Activated naive CD4-positive, alpha-beta T cell treated with anti-CD3 and anti-CD28 coated beads, Interleukin-2, amount 10 ng/mL, durations not matched to agents 7 days and 5 days (primary cell): ENCODE data around the gene PRKACB.

Experiments
- CTCF ChIA-PET: fragments of 350-600 bp; sonication (Branson Sonifier 250); formaldehyde crosslinking; loops from one replicate; lab custom pipeline; 2021; ENCODE audit warnings: antibody characterized with exemption; lab: Charles Lee
- DNase-seq: peaks from one replicate; pipeline ENCODE4 v3.0.0-alpha.2; 2020
- H3K27ac Mint-ChIP-seq: one replicate; pipeline ENCODE4 v1.8.0; 2021; ENCODE audit warnings: mild to moderate bottlenecking, moderate library complexity, mixed read lengths
- H3K27me3 Mint-ChIP-seq: one replicate; pipeline ENCODE4 v1.8.0; 2021; ENCODE audit warnings: mild to moderate bottlenecking, mixed read lengths
- H3K36me3 Mint-ChIP-seq: one replicate; pipeline ENCODE4 v1.8.0; 2021; ENCODE audit warnings: mixed read lengths
- H3K4me1 Mint-ChIP-seq: one replicate; pipeline ENCODE4 v1.8.0; 2021; ENCODE audit warnings: mixed read lengths
- H3K4me3 Mint-ChIP-seq: one replicate; pipeline ENCODE4 v1.8.0; 2021; ENCODE audit warnings: mild to moderate bottlenecking, moderate library complexity, mixed read lengths
- H3K9me3 Mint-ChIP-seq: one replicate; pipeline ENCODE4 v1.8.0; 2021; ENCODE audit warnings: mixed read lengths

Gene PRKACB

DNA sequence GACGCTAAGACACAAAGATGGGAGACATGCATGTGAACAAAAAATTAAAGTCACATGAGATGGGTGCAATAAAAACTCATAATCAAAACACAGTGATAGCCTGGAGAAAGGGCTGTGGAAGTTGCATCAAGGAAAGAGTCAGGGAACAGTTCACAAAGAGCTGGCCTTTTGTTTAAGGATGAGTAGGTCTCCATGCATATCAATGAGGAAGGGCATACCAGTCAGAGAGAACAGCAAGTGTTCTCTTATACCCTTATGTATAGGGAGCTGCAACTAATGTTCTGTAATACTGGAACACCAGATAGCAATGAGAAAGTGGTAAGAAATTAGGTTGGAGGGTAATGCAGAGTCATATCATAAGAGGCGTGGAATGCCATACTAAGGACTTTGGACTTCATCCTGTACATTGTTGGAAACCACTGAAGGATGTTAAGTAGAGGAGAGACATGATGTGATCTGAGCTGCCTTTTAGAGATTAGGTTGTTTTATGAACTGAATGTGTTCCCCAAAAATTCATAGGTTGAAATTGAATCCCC, 110.7 kb downstream of the PRKACB start:
- no peak for DNase-seq
- H3K27me3 Mint-ChIP-seq, result no peaks in the 10 kb centered on the region
- H3K27ac Mint-ChIP-seq, result no peak overlapping the region
- H3K4me3 Mint-ChIP-seq, result no peak overlapping the region
- peaks cover 5% of the 10 kb centered on the region for H3K9me3 Mint-ChIP-seq
- CTCF ChIA-PET, result no interaction called here
- H3K4me1 Mint-ChIP-seq, result no peaks in the 10 kb centered on the region
- no peaks in the 10 kb centered on the region for H3K36me3 Mint-ChIP-seq

GRCh38 chr1:84255582-84255981, 111.5 kb downstream of the PRKACB start:
- Mint-ChIP-seq H3K27ac (no peak overlapping the region), H3K4me3 (no peak overlapping the region), H3K27me3 (peaks cover 3% of the 10 kb centered on the region), H3K4me1 (no peaks in the 10 kb centered on the region), H3K9me3 (peaks cover 2% of the 10 kb centered on the region), H3K36me3 (no peaks in the 10 kb centered on the region)
- no peak for DNase-seq
- CTCF ChIA-PET, result no interaction called here

DNA sequence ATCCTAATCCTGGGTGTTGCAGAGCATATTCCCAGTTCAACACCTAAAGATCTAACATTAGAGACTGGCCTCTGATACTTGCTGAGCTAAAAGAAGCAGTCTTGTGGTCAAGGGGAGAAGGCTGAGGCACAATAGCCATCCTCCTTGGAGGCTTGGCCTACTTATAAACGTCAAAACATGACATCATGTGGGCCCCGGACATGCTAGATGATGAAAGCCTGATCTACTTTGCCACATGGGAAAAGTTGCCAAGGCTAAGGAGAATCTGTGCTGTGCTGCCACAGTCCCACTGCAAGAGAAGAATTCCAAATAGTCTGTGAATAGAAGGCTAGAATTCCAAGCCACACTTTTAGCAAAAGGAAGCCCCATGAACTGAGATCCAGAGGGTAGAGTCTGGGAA, 113.5 kb downstream of the PRKACB start:
- CTCF ChIA-PET, result no interaction called here
- Mint-ChIP-seq H3K27me3 (peaks cover 3% of the 10 kb centered on the region), H3K4me3 (no peak overlapping the region)

DNA sequence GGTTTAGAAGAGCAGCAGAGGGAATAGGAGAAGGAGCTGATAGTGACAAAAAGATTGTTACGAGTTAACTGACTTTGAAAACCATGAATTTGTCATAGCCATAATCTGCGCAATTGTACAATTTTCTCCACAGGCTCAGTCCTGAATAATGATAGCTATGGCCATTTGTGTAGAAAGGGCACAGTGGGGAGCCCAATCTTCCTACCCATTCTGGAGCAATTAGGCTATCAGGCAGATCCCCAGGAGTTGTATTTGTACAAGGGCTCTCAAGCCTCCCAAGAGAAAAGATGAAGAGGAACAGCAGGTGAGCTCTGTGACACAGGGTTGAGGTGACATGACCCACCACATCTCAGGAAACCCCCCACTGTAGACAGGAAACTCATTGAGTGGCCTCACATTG, 115.3 kb downstream of the PRKACB start:
- Mint-ChIP-seq H3K36me3 (no peaks in the 10 kb centered on the region), H3K4me3 (no peak overlapping the region), H3K4me1 (no peaks in the 10 kb centered on the region), H3K27me3 (peaks cover 3% of the 10 kb centered on the region), H3K27ac (no peak overlapping the region), H3K9me3 (no peaks in the 10 kb centered on the region)
- CTCF ChIA-PET, result no interaction called here
- DNase-seq, result no peak

More for the DNA sequence above, 113.5 kb downstream of the PRKACB start:
- Mint-ChIP-seq H3K27ac (no peak overlapping the region), H3K36me3 (no peaks in the 10 kb centered on the region), H3K4me1 (no peaks in the 10 kb centered on the region), H3K9me3 (no peaks in the 10 kb centered on the region)
- DNase-seq, result no peak

GRCh38 chr1:84259989-84260388, 115.9 kb downstream of the PRKACB start:
- Mint-ChIP-seq H3K9me3 (no peaks in the 10 kb centered on the region), H3K27ac (no peak overlapping the region), H3K4me1 (no peaks in the 10 kb centered on the region), H3K4me3 (no peak overlapping the region), H3K36me3 (no peaks in the 10 kb centered on the region), H3K27me3 (peaks cover 3% of the 10 kb centered on the region)
- DNase-seq, result no peak
- CTCF ChIA-PET, result no interaction called here

DNA sequence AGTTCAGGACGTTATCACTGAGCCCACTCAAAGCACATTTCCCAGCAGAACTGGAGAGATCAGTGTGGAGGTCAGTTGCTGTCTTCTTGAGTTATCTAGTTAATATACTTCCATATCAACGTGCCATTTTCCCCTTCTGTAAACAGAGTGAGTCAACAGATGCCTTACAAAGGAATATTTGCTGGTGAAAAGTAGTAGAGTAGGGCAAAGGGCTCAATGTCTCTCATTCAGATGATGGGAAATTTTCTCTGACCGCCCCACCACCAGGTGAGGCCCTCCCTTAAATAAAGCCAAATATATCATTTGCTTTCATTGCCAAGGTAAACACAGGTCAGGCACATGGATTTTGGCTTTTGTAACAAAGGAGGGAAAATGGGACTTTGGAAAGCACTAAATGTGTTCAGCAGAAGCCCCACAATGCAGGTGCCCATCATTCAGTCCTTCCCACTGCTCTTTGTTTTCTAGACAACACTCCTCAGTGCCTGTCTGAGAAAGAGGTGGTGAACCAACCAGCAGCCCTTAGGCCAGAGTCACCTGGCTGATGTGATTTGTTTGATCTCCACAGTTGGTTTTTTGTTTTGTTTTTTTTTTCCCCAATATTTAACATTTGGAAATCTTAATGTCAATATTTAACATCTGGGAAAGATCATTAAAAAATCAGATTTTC, 116.9 kb downstream of the PRKACB start:
- CTCF ChIA-PET, result no interaction called here
- no peaks in the 10 kb centered on the region for H3K9me3 Mint-ChIP-seq
- DNase-seq, result no peak
- no peaks in the 10 kb centered on the region for H3K36me3 Mint-ChIP-seq
- H3K4me3 Mint-ChIP-seq, result no peak overlapping the region
- H3K27ac Mint-ChIP-seq, result no peak overlapping the region
- peaks cover 3% of the 10 kb centered on the region for H3K27me3 Mint-ChIP-seq
- no peaks in the 10 kb centered on the region for H3K4me1 Mint-ChIP-seq

DNA sequence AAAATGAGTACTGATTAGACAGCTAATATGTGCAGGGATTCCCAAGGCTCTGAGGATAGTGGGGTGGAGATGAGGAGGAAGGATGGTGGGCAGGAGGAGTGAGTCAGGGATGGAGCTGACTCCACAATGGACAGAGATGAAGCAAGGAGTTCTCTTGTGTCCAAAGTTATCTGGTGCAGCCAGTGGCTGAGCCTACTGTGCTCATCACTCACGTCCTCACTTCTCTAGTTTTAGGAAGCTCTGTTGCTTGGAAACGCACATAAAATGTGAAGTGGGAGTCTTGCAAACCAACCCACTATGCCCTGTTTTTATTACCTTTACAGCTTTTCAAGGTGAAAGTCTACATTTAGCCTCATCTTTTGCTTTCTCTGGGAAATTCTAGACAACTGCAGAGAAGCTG, 120.9 kb downstream of the PRKACB start:
- Mint-ChIP-seq H3K27me3 (peaks cover 3% of the 10 kb centered on the region), H3K36me3 (no peaks in the 10 kb centered on the region), H3K27ac (no peak overlapping the region), H3K9me3 (no peaks in the 10 kb centered on the region), H3K4me1 (no peaks in the 10 kb centered on the region), H3K4me3 (no peak overlapping the region)
- no peak for DNase-seq
- CTCF ChIA-PET, result no interaction called here

GRCh38 chr1:84265867-84266266, 121.8 kb downstream of the PRKACB start:
- DNase-seq, result no peak
- Mint-ChIP-seq H3K4me1 (no peaks in the 10 kb centered on the region), H3K27ac (no peak overlapping the region), H3K4me3 (no peak overlapping the region), H3K9me3 (no peaks in the 10 kb centered on the region), H3K27me3 (no peaks in the 10 kb centered on the region), H3K36me3 (no peaks in the 10 kb centered on the region)
- CTCF ChIA-PET, result no interaction called here

DNA sequence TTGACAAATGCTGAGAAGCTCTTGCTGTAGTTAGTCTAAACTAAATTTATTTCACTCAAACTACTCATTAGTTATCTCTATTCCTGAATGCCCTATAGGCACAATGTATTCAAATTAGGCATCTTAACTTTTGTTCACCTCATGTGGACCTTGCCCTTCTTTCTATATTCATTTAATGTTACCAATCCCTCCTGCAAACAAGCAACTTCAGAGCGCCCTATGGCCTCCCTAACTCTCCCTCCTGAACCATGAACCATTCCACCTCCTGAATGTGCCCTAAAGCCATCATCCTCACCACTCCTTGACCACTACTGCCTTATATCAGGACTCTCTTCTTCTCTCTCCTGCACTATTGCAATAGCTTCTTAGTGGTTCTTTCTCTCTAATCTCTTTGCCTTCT, 122.7 kb downstream of the PRKACB start:
- Mint-ChIP-seq H3K36me3 (no peaks in the 10 kb centered on the region), H3K9me3 (no peaks in the 10 kb centered on the region), H3K4me3 (no peak overlapping the region), H3K27me3 (no peaks in the 10 kb centered on the region), H3K27ac (no peak overlapping the region), H3K4me1 (peaks cover 6% of the 10 kb centered on the region)
- no peak for DNase-seq
- CTCF ChIA-PET, result no interaction called here

DNA sequence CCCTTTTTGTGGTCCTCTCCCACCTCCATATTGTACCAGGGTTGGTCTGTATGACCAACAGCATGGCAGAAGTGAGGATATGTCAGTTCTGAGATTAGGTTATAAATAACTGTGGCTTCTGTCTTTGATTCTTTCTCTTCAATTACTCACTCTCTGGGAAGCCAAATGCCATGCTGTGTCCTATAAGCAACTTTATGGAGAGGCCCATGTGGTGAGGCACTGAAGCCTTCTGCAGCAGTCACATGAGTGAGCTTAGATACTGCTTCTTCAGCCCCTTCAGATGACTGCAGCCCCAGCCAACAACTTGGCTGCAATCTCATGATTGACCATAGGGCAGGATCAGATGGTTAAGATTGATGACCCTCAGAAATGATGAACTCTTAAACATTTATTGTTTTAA, 123.4 kb downstream of the PRKACB start:
- CTCF ChIA-PET, result no interaction called here
- no peak for DNase-seq
- H3K9me3 Mint-ChIP-seq, result no peaks in the 10 kb centered on the region
- H3K4me3 Mint-ChIP-seq, result no peak overlapping the region
- peaks cover 6% of the 10 kb centered on the region for H3K4me1 Mint-ChIP-seq
- H3K27ac Mint-ChIP-seq, result no peak overlapping the region
- H3K36me3 Mint-ChIP-seq, result no peaks in the 10 kb centered on the region
- H3K27me3 Mint-ChIP-seq, result no peaks in the 10 kb centered on the region

- CTCF ChIA-PET, result no interaction called here
- H3K4me1 Mint-ChIP-seq, result peaks cover 6% of the 10 kb centered on the region
- H3K4me3 Mint-ChIP-seq, result no peak overlapping the region
- no peak overlapping the region for H3K27ac Mint-ChIP-seq
- DNase-seq, result no peak
- no peaks in the 10 kb centered on the region for H3K36me3 Mint-ChIP-seq
- no peaks in the 10 kb centered on the region for H3K27me3 Mint-ChIP-seq
- H3K9me3 Mint-ChIP-seq, result no peaks in the 10 kb centered on the region
Measured at GRCh38 chr1:84268346-84268745, 124.3 kb downstream of the PRKACB start.

GRCh38 chr1:84269306-84269705, 125.2 kb downstream of the PRKACB start:
- DNase-seq, result no peak
- Mint-ChIP-seq H3K9me3 (no peaks in the 10 kb centered on the region), H3K4me1 (peaks cover 6% of the 10 kb centered on the region), H3K27me3 (no peaks in the 10 kb centered on the region), H3K4me3 (no peak overlapping the region), H3K27ac (no peak overlapping the region), H3K36me3 (no peaks in the 10 kb centered on the region)
- CTCF ChIA-PET, result no interaction called here

- H3K9me3 Mint-ChIP-seq, result no peaks in the 10 kb centered on the region
- H3K27ac Mint-ChIP-seq, result no peak overlapping the region
- no peaks in the 10 kb centered on the region for H3K36me3 Mint-ChIP-seq
- DNase-seq, result no peak
- peaks cover 6% of the 10 kb centered on the region for H3K4me1 Mint-ChIP-seq
- CTCF ChIA-PET, result no interaction called here
- H3K27me3 Mint-ChIP-seq, result no peaks in the 10 kb centered on the region
- no peak overlapping the region for H3K4me3 Mint-ChIP-seq
Measured at GRCh38 chr1:84271441-84272151, 127.5 kb downstream of the PRKACB start.

DNA sequence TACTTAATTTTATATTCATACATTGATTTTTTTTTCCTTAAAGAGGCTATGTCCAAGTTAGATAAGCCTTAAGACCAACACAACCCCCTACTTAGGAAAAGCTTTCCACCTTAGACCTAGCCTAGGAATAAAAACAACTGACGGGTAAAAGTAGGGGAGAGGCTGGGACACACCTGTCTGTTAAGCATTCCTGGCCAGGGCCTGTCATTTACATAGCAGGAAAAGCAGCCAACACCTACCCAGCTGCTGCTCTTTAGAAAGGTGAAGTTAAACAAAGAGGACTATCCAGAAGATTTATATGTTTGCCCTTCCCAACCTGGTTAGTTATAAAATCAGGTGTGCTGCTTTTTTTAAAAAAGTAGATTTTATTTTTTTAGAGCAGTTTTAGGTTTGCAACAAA, 128.3 kb downstream of the PRKACB start:
- peaks cover 6% of the 10 kb centered on the region for H3K4me1 Mint-ChIP-seq
- CTCF ChIA-PET, result no interaction called here
- no peak overlapping the region for H3K4me3 Mint-ChIP-seq
- H3K36me3 Mint-ChIP-seq, result no peaks in the 10 kb centered on the region
- no peak for DNase-seq
- no peak overlapping the region for H3K27ac Mint-ChIP-seq
- no peaks in the 10 kb centered on the region for H3K27me3 Mint-ChIP-seq
- H3K9me3 Mint-ChIP-seq, result no peaks in the 10 kb centered on the region
